ENCODE results near the gene CCDC70. TPM values are rescaled to one million over a fixed set of nuclear protein-coding genes. Genes with fewer than 3 reads are reported as not detected.

CCDC70 gene
- total RNA-seq, 4 donors from 2014 or later: not detected

GRCh38 chr13:51894239-51894638 lies 32.5 kb downstream of the CCDC70 start:
- Histone ChIP-seq H3K36me3 (no peaks in the 10 kb centered on the region), H3K4me3 (no peak overlapping the region), H3K27ac (no peak overlapping the region), H3K9me3 (no peaks in the 10 kb centered on the region), H3K27me3 (no peaks in the 10 kb centered on the region), H3K4me1 (no peaks in the 10 kb centered on the region)
- ATAC-seq: no peak
- TF ChIP-seq EP300 (IDR thresholded peaks at IDR 0.05) (no peak), POLR2A (IDR thresholded peaks at IDR 0.05) (no peak)
- 86 to 96% methylated on average over 2 to 4 of the region's 4 CpGs for WGBS, 2 donors (ENCODE audit: low coverage in 1 of 2)

GRCh38 chr13:51895906-51896888 lies 34.4 kb downstream of the CCDC70 start:
- H3K9me3 ChIP-seq: no peaks in the 10 kb centered on the region

GRCh38 chr13:51900471-51900870 lies 38.7 kb downstream of the CCDC70 start:
- 69 to 85% methylated on average over 1 of the region's 1 CpG for WGBS, 2 donors (ENCODE audit: low coverage in 1 of 2)
- no peak for ATAC-seq

More at GRCh38 chr13:51895906-51896888, 34.4 kb downstream of the CCDC70 start:
- Histone ChIP-seq H3K36me3 (no peaks in the 10 kb centered on the region), H3K4me3 (no peak overlapping the region), H3K4me1 (no peaks in the 10 kb centered on the region), H3K27ac (no peak overlapping the region), H3K27me3 (no peaks in the 10 kb centered on the region)
- no peak for ATAC-seq
- 45 to 72% methylated on average over 2 to 3 of the region's 9 CpGs for WGBS, 2 donors (ENCODE audit: low coverage in 1 of 2)
- TF ChIP-seq CTCF (IDR thresholded peaks at IDR 0.05) (peak in 3 of 4 experiments; percentile 33 to 71 (median 46)), EP300 (IDR thresholded peaks at IDR 0.05) (no peak)

GRCh38 chr13:51902776-51903175 lies 41.0 kb downstream of the CCDC70 start:
- TF ChIP-seq POLR2A (IDR thresholded peaks at IDR 0.05) (no peak), POLR2AphosphoS5 (IDR thresholded peaks at IDR 0.05) (no peak), CTCF (IDR thresholded peaks at IDR 0.05) (no peak), EP300 (IDR thresholded peaks at IDR 0.05) (no peak)
- WGBS, 2 donors (ENCODE audit: low coverage in 1 of 2): 61% methylated on average over 4 of the region's 4 CpGs; no CpG with 5 or more reads in 1 of the 2 donors
- ATAC-seq: no peak
- H3K27me3 ChIP-seq: no peaks in the 10 kb centered on the region
- H3K27ac ChIP-seq: no peak overlapping the region
- H3K36me3 ChIP-seq: no peaks in the 10 kb centered on the region
- H3K4me1 ChIP-seq: peaks cover 0 to 8% (median 0%) of the 10 kb centered on the region in 3 donors
- no peaks in the 10 kb centered on the region for H3K9me3 ChIP-seq
- no peak overlapping the region for H3K4me3 ChIP-seq

More at GRCh38 chr13:51900471-51900870, 38.7 kb downstream of the CCDC70 start:
- TF ChIP-seq CTCF (IDR thresholded peaks at IDR 0.05) (no peak), POLR2AphosphoS5 (IDR thresholded peaks at IDR 0.05) (no peak)
- H3K4me3 ChIP-seq: no peak overlapping the region
- no peaks in the 10 kb centered on the region for H3K27me3 ChIP-seq
- H3K27ac ChIP-seq: no peak overlapping the region
- no peaks in the 10 kb centered on the region for H3K4me1 ChIP-seq
- H3K9me3 ChIP-seq: no peaks in the 10 kb centered on the region
- no peaks in the 10 kb centered on the region for H3K36me3 ChIP-seq

GRCh38 chr13:51905787-51906186 lies 44.0 kb downstream of the CCDC70 start:
- H3K4me1 ChIP-seq: peaks cover 0 to 8% (median 0%) of the 10 kb centered on the region in 3 donors
- ATAC-seq: no peak
- H3K27me3 ChIP-seq: no peaks in the 10 kb centered on the region
- H3K4me3 ChIP-seq: no peak overlapping the region
- 90% methylated on average over 3 of the region's 6 CpGs; no CpG with 5 or more reads in 1 of the 2 donors for WGBS, 2 donors (ENCODE audit: low coverage in 1 of 2)
- no peaks in the 10 kb centered on the region for H3K9me3 ChIP-seq
- no peak overlapping the region for H3K27ac ChIP-seq
- no peak for TF ChIP-seq CTCF (IDR thresholded peaks at IDR 0.05)
- H3K36me3 ChIP-seq: no peaks in the 10 kb centered on the region
